ENCODE results near the gene FABP7. TPM values are rescaled to one million over a fixed set of nuclear protein-coding genes. Genes with fewer than 3 reads are reported as not detected.
A peak's percentile ranks its signal among the peaks of the same experiment; 100 is the strongest.
"Not testable (repeated sequence)": the region's sequence is repeated elsewhere in the genome, so short reads cannot be mapped to it uniquely, and the experiment has no call there.

FABP7 gene
- total and polyA plus RNA-seq, 5 donors, result 0.51 to 3.3 (median 1.1) TPM; not detected in 1

DNA sequence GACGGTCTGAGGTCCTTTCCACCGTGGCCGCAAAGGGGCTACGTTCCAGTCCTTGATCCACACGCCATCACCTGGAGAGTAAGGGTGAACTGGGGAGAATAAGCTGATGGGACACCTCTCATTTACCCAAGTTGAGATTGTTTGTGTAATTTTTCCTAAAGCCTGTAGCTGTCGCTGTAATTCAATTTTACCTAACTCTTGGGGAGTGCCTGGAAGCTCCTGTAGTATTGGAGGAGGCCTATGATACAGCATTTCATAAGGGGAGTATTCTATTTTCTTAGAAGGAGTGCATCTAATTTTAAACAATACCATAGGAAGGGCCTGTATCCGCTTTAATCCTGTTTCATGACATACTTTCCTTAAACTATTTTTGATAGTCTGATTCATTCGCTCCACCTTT, 35.3 kb upstream of the FABP7 start:
- H3K4me3 ChIP-seq (ENCODE audit: low read length); DNase-seq; H3K27me3 ChIP-seq (ENCODE audit: control insufficient read depth, insufficient read depth); H3K27ac ChIP-seq (ENCODE audit: low read length); ATAC-seq; H3K4me1 ChIP-seq (ENCODE audit: control insufficient read depth, insufficient read depth, low read length); intact Hi-C loops (cut with DNase I); H3K9me3 ChIP-seq (ENCODE audit: control insufficient read depth, low read length): not testable (repeated sequence)
- 29% methylated on average over 8 of the region's 8 CpGs for WGBS

DNA sequence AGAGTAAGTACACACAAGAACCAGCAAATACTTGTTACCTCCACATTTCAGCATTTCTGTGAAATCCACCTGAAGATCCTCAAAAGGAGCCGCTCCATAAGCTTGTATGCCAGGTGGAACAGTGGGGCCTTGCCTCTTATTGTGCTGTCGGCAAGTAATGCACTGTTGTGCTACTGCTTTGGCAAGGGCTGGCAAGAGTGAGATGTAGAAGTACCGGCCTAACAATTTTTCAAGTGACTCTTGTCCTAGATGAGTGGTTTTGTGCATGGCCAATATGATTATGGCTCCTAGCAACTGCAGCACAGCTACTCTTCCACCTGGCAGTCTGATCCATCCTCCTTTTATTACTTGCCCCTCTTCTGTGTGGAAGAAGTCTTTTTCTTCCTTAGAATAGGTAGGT, 34.7 kb upstream of the FABP7 start:
- not testable (repeated sequence) for DNase-seq; ATAC-seq; H3K4me3 ChIP-seq (ENCODE audit: low read length); H3K4me1 ChIP-seq (ENCODE audit: control insufficient read depth, insufficient read depth, low read length); H3K27ac ChIP-seq (ENCODE audit: low read length); H3K9me3 ChIP-seq (ENCODE audit: control insufficient read depth, low read length); H3K27me3 ChIP-seq (ENCODE audit: control insufficient read depth, insufficient read depth)
- intact Hi-C loops (cut with DNase I), result loop anchor here in 2 of 4 donors (5.0 kb wide), 1 partner anchor 92 kb away; no protein-coding TSS in a partner anchor
- 89% methylated on average over 3 of the region's 3 CpGs for WGBS

DNA sequence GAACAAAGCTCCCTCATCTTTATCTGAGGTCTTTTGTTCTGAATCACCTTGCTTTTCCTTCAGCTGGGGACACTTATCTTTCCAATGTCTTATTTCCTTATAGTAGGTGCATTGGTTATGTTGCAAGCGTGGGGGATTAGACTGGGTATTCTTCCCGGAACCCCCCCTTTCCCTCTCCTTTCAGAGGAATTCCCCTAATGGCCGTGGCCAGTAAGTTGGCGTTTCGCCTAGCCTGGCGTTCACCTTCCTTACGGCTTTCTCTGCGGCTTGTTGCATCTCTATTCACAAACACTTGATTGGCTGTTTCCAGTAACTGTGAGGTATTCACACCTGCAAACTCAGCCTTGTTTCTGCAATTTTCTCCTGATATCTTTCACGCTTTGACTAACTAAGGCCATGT, 32.8 kb upstream of the FABP7 start:
- Histone ChIP-seq H3K27me3 (ENCODE audit: control insufficient read depth, insufficient read depth) (no peaks in the 10 kb centered on the region), H3K4me1 (ENCODE audit: control insufficient read depth, insufficient read depth, low read length) (no peaks in the 10 kb centered on the region), H3K9me3 (ENCODE audit: control insufficient read depth, low read length) (no peaks in the 10 kb centered on the region), H3K4me3 (ENCODE audit: low read length) (no peak overlapping the region), H3K27ac (ENCODE audit: low read length) (no peak overlapping the region)
- DNase-seq (no peak), ATAC-seq (no peak)
- 79% methylated on average over 9 of the region's 9 CpGs for WGBS
- intact Hi-C loops (cut with DNase I), result loop anchor here in 2 of 4 donors (5.0 kb wide), 1 partner anchor 91 kb away; no protein-coding TSS in a partner anchor

DNA sequence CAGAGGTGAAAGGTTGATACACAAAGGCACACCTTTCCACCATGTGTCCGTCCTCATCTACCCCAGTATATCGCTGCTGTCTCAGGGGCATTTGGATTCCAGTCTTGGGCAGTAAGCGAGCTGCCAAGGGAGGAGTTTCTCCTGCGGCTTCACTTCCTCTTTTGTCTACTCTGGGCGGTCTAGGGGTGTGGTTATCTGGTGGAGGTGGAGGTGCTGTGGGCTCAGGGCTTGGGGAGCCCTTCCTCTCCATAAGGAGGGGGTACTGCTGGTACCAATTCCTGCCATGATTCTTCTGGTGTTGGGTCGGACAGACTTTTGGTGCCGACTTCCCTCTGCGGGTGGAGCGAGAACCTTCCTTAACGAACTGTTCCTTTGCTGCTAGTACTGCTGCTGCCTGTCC, 31.9 kb upstream of the FABP7 start:
- H3K27ac ChIP-seq (ENCODE audit: low read length), result no peak overlapping the region
- no peaks in the 10 kb centered on the region for H3K4me1 ChIP-seq (ENCODE audit: control insufficient read depth, insufficient read depth, low read length)
- no peaks in the 10 kb centered on the region for H3K27me3 ChIP-seq (ENCODE audit: control insufficient read depth, insufficient read depth)
- DNase-seq (no peak), ATAC-seq (no peak)
- intact Hi-C loops (cut with DNase I), result loop anchor here in 2 of 4 donors (5.0 kb wide), 1 partner anchor 90 kb away; no protein-coding TSS in a partner anchor
- 87% methylated on average over 10 of the region's 10 CpGs for WGBS
- H3K9me3 ChIP-seq (ENCODE audit: control insufficient read depth, low read length), result no peaks in the 10 kb centered on the region
- no peak overlapping the region for H3K4me3 ChIP-seq (ENCODE audit: low read length)

DNA sequence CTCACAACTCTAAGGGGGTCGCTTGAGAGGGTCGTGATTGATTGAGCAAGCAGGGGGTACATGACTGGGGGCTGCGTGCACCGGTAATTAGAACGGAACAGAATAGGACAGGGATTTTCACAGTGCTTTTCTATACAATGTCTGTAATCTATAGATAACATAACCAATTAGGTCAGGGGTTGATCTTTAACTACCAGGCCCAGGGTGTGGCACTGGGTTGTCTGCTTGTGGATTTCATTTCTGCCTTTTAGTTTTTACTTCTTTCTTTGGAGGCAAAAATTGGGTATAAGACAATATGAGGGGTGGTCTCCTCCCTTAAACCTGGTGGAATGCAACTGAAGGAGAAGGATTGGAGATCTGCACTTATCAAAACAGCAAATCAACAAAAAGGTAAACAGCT, 30.6 kb upstream of the FABP7 start:
- WGBS, result 86% methylated on average over 5 of the region's 5 CpGs
- intact Hi-C loops (cut with DNase I), result loop anchor here in 2 of 4 donors (5.0 kb wide), 1 partner anchor 88 kb away; no protein-coding TSS in a partner anchor
- H3K27ac ChIP-seq (ENCODE audit: low read length); H3K9me3 ChIP-seq (ENCODE audit: control insufficient read depth, low read length); DNase-seq; H3K4me3 ChIP-seq (ENCODE audit: low read length); ATAC-seq; H3K4me1 ChIP-seq (ENCODE audit: control insufficient read depth, insufficient read depth, low read length); H3K27me3 ChIP-seq (ENCODE audit: control insufficient read depth, insufficient read depth): not testable (repeated sequence)

DNA sequence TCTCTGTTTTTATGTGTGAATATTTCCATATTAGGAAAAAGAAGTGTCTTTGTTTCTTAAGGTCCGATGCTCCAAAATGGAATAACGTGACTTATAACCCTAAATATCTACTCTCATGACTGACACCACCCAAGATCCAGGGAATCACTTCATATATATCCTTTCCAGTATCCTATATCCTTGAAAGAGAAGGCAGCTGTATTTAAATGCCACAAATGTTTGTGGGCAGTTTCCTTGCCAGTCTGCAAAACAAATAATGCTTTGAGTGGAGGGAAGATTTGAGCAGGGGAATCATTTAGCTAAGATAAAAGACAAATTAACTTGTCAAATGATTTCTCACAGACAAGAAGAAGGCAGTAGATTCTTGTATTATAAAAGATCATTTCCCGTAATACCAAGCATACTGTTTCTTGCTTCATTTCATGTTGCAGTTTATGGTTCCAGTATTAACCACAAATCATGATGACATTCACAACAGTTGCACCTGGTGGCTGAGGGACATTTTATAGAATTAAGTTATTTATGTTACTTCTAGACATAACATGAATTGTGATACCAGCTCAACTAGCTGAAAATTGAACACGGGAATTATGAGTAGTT, 30.0 kb upstream of the FABP7 start:
- Histone ChIP-seq H3K27ac (ENCODE audit: low read length) (no peak overlapping the region), H3K4me3 (ENCODE audit: low read length) (no peak overlapping the region), H3K27me3 (ENCODE audit: control insufficient read depth, insufficient read depth) (no peaks in the 10 kb centered on the region), H3K4me1 (ENCODE audit: control insufficient read depth, insufficient read depth, low read length) (no peaks in the 10 kb centered on the region), H3K9me3 (ENCODE audit: control insufficient read depth, low read length) (no peaks in the 10 kb centered on the region)
- 85% methylated on average over 4 of the region's 4 CpGs for WGBS
- DNase-seq (no peak), ATAC-seq (no peak)
- intact Hi-C loops (cut with DNase I), result loop anchor here in 2 of 4 donors (5.0 kb wide), 1 partner anchor 88 kb away; no protein-coding TSS in a partner anchor

DNA sequence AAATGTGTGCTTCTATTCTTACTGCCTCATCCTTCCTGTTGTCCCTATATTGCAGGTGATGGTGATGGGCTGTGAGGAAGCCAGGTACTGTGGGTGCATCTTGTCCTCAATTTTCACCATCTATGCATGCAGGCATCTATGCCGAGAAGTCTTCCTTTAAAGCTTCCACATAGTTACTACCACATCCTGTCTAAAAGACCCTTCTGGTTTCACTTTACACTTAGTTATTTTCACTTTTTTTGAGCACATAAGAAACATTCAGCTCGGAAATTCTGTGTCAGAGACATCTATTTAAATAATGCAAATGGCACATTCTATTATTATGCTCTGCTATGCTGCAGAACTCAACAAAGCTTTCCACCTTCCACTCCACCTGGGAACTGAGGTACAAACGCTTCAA, 28.2 kb upstream of the FABP7 start:
- no peak for ATAC-seq
- Histone ChIP-seq H3K9me3 (ENCODE audit: control insufficient read depth, low read length) (no peaks in the 10 kb centered on the region), H3K27me3 (ENCODE audit: control insufficient read depth, insufficient read depth) (no peaks in the 10 kb centered on the region), H3K4me1 (ENCODE audit: control insufficient read depth, insufficient read depth, low read length) (no peaks in the 10 kb centered on the region), H3K27ac (ENCODE audit: low read length) (no peak overlapping the region), H3K4me3 (ENCODE audit: low read length) (no peak overlapping the region)
- WGBS, result 62% methylated on average over 3 of the region's 3 CpGs
- DNase-seq, result no peak
- intact Hi-C loops (cut with DNase I), result no loop called here

DNA sequence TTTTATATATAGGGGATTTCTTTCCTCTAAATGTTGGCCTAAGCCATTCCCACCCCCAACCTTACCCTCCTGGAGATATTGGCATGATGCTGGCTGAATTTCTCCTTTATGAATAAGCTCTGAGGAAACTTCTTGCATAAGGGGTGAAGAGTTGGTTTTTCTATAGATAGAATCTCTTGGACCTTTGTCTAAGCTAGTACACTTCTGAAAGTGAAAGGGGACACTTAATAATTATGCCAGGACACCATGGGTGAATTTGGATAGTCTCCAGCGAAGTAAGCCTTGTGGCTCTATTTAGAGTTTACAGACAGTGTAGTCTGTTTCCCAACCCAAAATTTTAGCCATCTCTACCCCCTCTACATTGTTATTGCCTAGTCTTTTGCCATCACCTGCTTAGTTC, 27.1 kb upstream of the FABP7 start:
- Histone ChIP-seq H3K9me3 (ENCODE audit: control insufficient read depth, low read length) (no peaks in the 10 kb centered on the region), H3K27me3 (ENCODE audit: control insufficient read depth, insufficient read depth) (no peaks in the 10 kb centered on the region), H3K27ac (ENCODE audit: low read length) (no peak overlapping the region), H3K4me3 (ENCODE audit: low read length) (no peak overlapping the region), H3K4me1 (ENCODE audit: control insufficient read depth, insufficient read depth, low read length) (no peaks in the 10 kb centered on the region)
- no peak for ATAC-seq
- no peak for DNase-seq
- WGBS, result 37% methylated on average over 1 of the region's 1 CpG
- intact Hi-C loops (cut with DNase I), result no loop called here

DNA sequence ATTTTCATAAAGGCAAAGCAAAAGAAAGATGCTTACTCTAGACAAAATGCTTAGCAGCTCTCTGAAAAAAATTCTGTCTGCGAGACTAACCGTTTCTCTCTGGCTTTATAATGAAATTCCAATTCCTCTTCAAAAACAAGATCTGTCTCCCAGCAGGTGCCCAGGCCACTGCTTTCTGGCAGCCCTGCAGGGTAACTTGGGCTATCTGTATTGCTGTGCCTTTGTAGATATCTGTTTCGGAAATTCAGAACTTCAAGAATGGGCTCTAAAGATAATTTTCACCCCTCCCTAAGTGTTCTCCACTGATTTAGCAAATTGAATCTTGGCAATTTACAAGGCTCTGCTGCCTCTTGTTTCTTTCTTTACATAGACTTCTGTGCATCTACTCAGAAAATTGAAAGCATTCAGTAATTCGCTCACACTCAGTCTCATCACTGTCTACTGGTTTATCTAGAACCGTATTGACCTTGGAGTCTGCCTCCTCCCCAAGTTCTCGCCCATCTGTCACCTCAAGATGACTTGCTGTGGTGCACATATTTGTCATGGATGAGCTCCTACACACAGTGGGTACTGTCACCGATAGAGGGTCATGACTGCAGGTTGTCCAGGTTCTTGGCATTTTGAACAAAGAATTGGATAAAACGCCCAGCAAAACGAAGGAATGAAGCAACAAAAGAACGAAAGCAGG, 26.4 kb upstream of the FABP7 start:
- intact Hi-C loops (cut with DNase I), result no loop called here

DNA sequence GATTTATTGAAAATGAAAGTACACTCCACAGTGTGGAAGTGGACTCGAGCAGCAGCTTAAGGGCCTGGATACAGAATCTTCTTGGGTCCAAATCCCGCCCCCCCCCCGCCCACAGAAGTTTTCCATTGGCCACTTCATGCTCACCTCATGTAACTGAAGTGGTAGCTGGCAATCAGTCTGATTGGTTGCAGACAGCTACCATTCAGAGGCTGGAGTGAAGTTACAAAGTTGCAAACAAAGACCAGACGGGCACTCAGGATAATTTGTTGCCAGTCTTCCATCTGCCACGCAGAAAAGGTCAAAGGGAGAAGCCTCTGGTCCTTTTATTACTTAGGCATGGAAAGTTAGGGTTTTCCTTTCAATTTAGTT, 25.8 kb upstream of the FABP7 start:
- no peaks in the 10 kb centered on the region for H3K27me3 ChIP-seq (ENCODE audit: control insufficient read depth, insufficient read depth)
- ATAC-seq (peak; percentile 44 to 81), DNase-seq (no peak)
- 52% methylated on average over 5 of the region's 5 CpGs for WGBS
- H3K9me3 ChIP-seq (ENCODE audit: control insufficient read depth, low read length), result no peaks in the 10 kb centered on the region
- no peak overlapping the region for H3K4me3 ChIP-seq (ENCODE audit: low read length)
- intact Hi-C loops (cut with DNase I), result no loop called here
- H3K27ac ChIP-seq (ENCODE audit: low read length), result no peak overlapping the region
- H3K4me1 ChIP-seq (ENCODE audit: control insufficient read depth, insufficient read depth, low read length), result no peaks in the 10 kb centered on the region

More for the DNA sequence above, 26.4 kb upstream of the FABP7 start:
- Histone ChIP-seq H3K4me3 (ENCODE audit: low read length) (no peak overlapping the region), H3K27me3 (ENCODE audit: control insufficient read depth, insufficient read depth) (no peaks in the 10 kb centered on the region), H3K27ac (ENCODE audit: low read length) (no peak overlapping the region), H3K4me1 (ENCODE audit: control insufficient read depth, insufficient read depth, low read length) (no peaks in the 10 kb centered on the region), H3K9me3 (ENCODE audit: control insufficient read depth, low read length) (no peaks in the 10 kb centered on the region)
- DNase-seq (no peak), ATAC-seq (peak in 1 of 2 donors; percentile 19)
- WGBS, result 74% methylated on average over 10 of the region's 10 CpGs

DNA sequence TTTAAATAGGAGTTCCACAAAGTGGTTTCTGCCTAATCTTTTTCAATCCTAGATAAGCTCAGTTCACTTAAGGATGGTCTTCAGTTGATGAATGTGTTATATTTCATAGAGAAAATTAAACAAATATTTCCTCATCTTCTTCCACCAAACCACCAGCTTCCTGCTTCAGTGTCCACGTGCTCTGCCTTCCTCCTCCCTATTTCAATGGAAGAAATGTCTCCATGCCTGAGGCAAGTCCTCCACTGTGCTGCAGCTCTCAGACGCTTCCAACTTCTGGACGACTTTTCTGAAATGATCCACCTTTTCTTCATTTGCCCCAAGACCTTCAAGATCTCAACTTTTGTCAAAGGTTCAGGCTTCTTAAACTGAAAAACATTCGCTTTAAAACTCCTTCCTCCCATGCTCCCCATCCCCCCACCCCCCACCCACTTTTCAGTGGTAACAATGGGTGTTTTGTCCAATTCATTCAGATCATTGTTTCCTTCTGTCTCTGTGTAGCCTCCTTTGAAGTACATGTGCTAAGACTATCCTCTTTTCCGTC, 25.3 kb upstream of the FABP7 start:
- Histone ChIP-seq H3K4me3 (ENCODE audit: low read length) (no peak overlapping the region), H3K4me1 (ENCODE audit: control insufficient read depth, insufficient read depth, low read length) (no peaks in the 10 kb centered on the region), H3K27me3 (ENCODE audit: control insufficient read depth, insufficient read depth) (no peaks in the 10 kb centered on the region), H3K27ac (ENCODE audit: low read length) (no peak overlapping the region), H3K9me3 (ENCODE audit: control insufficient read depth, low read length) (no peaks in the 10 kb centered on the region)
- 68% methylated on average over 5 of the region's 5 CpGs for WGBS
- ATAC-seq (no peak), DNase-seq (no peak)
- intact Hi-C loops (cut with DNase I), result no loop called here
